Stimulated activated CD8-positive, alpha-beta memory T cell treated with anti-CD3 and anti-CD28 coated beads, Interleukin-12 subunit alpha, Interleukin-12 subunit beta, amount 100 ng/mL, for 24 hours (primary cell): ENCODE results near the gene SYT9.

Experiments
- DNase-seq: peaks from one replicate; pipeline ENCODE4 v3.0.0-alpha.2; 2020; ENCODE audit errors: extremely low read depth

Gene SYT9, protein sequence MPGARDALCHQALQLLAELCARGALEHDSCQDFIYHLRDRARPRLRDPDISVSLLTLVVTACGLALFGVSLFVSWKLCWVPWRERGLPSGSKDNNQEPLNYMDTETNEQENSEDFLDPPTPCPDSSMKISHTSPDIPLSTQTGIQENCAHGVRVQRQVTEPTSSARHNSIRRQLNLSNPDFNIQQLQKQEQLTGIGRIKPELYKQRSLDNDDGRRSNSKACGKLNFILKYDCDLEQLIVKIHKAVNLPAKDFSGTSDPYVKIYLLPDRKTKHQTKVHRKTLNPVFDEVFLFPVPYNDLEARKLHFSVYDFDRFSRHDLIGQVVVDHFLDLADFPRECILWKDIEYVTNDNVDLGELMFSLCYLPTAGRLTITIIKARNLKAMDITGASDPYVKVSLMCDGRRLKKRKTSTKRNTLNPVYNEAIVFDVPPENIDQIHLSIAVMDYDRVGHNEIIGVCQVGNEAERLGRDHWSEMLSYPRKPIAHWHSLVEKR

DNA sequence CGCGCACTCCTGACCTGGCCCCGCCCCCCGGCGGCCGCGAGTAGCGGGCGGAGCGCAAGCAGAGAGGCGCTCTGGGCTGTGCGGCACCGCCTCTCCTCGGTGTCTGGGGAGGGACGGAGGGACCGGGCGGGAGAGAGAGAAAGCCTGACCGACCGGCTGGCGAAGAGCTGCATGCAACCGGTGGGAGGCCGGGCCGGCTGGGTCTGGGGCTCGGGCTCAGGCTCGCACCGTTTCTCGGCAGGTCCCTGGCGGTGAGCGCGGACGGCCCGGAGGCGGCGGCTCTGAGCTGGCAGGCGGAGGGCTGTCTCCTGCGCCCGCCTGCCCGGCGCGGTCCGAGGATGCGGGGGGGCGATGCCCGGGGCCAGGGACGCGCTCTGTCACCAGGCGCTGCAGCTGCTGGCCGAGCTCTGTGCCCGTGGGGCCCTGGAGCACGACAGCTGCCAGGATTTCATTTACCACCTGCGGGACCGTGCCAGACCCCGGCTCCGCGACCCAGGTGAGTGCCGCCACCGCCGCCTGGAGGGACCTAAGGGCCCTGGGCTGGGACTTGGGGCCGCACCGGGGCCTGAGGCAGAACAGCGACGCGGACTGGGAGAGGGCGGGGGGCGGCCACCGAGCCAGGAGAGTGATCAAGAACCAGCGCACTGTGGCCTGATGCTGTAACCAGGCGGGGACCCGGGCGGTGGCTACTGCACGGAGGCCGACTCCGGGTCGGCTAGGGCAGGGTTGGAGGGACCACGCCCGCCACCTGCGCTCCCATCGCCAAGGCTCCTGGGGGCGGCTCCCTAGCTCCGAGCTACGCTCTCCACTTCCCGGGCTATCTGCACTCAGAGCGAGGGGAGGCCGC is at the start of gene SYT9:
SYT9 (plus strand) TSS at position 69 of the 847 bp plus-strand sequence; CDS start at position 352, 283 bp downstream.
- DNase-seq = no peak

DNA sequence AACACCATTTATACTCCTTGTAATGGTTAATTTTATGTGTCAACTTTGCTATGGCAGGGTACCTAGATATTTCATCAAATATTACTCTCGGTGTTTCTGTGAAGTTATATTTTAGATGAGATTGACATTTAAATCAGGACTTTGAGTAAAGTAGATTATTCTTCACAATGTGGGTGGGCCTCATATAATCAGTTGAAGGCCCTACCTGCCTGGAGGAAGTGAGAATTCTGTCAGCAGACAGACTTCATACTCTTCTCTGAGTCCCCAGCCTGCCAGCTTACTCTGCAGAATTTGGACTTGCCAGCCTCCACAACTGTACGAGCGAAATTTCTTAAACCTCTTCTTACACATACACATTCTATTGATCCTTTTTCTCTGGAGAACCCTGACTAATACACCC is 49.3 kb upstream of the SYT9 start:
- no peak for DNase-seq

DNA sequence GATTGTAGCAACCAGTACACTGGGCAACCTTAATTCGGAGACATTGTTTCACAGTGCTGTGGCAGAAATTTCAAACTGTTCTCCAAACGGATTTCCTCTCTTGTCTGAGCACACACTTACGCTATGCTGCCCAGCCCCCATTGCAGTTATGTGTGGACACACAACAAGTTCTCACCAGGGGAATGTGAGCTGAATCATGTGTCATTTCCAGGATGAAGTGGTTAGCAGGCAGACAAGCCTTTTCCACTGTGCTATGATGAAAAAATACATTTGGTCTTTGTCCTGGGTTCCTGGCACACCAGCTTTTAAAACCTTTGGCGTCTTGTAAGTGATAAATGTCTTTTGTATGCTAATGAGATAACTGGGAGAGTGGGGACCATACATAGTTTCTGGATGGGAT is 46.9 kb upstream of the SYT9 start:
- DNase-seq = no peak

DNA sequence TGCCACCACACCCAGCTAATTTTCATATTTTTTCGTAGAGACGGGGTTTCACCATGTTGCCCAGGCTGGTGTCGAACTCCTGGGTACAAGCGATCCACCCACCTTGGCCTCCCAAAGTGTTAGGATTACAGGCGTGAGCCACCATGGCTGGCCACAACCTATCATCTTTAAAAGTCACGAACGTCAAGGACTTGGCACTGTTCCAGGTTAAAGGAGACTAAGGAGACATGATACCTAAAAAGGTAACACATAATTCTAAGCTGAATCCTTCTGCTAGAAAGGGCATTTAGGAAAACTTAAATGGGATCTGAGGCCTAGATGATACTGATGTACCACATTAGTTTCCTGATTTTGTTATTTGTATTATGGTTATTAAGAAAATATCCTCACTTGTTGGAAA is 43.3 kb upstream of the SYT9 start:
- DNase-seq = no peak

DNA sequence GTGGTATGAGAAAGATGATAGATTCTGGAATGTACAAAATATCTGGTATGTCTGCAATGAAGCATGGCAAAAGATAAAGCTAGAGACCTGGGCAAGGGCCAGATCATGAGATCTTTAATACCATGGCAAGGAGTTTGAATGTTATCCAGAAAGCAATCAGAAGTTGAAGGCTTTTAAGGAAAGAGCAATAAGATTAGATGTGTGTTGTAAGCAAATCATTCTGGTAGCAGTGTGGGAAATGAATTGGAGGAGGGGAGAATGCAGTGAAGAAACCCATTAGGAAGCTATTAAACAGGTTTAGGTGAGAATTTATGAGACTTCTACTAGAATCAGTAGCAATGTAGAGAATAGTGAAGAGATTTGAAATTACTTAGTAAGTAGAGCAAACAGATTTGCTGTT is 32.2 kb upstream of the SYT9 start:
- no peak for DNase-seq

DNA sequence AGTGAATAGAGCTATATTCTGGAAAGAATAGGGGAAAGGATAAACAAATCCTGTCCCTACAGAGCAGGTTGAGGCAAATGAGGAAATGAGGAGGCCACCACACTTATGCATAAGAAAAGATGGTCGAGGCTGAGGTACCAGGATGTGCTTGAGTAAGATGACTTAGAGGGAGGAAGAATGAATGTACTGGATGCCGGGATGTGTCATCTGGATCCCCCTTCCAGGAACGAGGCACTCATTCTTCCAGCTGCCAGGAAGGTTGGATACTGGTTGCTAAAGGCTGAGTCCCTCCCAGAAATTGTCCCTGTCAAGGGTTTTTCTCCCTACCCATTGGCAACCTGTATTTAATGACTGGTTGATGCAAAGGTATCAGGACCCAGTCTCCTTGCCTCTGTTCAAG is 31.1 kb upstream of the SYT9 start:
- DNase-seq = no peak

DNA sequence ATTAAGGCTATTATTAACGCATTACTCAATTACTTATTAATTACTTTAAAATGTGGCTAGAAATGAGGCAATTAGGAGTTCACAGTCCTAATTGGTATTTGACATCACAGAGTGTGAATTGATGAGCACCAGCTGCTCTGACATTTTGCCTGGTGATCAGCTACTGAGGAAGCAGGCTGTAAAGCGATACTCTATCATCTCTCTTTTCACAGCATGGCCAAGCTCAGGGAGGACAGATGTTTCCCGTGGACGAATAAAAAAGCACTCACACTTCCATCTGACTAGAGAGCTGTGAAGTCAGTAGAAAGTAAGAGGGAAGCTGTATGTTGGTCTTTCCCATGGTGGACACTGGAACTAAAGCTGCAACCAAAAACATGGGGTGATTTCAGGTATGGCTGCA is 29.1 kb upstream of the SYT9 start:
- no peak for DNase-seq

DNA sequence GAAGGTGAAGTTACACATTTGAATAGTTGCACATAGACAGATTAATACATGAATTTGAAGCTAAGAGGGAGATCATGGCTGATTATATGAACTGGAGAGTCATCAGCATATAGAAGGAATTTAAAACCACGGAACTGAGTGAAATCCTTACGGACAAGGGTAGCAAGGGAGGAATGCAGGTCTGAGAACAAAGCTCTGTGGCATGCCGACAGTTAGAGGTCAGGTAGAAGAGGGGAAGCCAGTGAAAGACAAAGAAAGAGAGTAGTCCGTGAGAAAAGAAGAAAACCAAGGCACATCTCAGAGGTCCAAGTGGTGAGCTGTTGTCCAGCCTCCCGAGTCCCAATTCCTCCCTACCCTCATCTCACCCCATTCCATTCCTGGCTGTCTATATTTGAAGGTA is 11.8 kb upstream of the SYT9 start:
- no peak for DNase-seq

DNA sequence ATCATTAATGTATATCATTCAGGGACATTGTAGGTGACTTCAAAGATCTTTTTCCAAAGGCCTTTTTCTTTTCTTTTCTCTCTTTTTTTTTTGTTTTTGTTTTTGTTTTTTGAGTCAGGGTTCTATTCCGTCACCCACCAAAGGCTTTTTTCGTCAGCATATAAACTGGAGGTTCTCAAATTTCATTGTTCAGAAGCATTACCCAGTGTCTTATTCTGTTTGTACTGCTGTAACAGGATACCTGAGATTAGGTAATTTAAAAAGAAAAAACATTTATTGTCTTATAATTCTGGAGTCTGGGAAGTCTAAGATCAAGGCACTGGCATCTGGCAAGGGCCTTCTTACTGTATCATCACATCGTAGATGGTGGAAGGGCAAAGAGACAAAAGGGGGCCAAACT is 6.4 kb upstream of the SYT9 start:
- no peak for DNase-seq

DNA sequence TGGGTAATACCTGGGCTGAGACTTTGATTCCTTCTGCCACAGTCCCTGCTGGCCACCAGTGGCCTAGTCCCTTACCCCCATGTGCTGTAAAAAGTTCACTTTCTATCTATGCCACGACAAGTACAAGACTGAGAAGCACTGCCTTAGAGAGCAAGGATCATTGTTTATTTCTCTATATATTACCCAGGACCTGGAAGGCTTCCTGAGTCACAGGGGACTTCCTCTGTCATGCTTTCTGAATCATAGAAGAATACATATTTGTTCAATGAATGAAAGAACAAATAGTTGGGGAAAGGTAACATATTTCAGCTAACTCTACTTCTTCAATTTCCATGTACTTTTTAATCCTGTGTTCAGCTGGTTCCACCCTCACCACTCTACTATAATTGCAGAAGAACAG is 5.5 kb upstream of the SYT9 start:
- no peak for DNase-seq

DNA sequence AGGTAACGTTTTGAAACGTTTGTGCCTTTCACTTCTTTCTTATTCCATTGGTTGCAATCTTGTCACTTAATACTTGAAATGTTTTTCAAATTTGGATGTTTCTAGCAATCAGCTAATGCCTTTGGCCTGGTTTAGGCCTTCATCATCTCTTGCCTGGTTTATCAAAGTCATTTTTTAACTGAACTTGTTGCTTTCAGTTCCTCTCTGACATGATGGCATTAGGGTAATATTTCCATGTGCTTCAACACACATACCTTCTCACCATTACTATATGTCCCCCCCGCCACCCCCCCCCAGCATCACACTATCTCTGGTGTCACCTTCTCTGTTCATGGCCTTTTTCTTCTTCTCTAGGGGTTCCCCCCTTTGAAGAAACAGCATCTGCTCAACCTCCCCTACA is 1.5 kb upstream of the SYT9 start:
- DNase-seq = no peak

DNA sequence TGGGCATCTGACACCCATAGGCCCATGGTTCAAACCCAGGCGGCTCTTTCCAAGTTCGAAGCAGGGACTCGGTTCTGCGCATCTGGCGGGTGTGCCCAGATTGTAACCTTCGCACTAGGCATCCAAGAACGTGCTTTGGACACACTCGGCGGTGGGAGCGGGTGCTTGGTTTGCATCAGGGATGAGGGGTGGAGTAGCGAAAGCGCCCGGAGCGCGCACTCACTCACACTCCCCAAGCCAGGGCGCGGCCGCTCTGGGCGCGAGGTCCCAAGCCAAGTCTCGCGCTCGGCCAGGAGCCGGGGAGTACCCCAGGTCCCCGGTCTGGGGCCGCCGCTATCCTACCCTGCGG is 243 bp upstream of the SYT9 start:
- DNase-seq = no peak

DNA sequence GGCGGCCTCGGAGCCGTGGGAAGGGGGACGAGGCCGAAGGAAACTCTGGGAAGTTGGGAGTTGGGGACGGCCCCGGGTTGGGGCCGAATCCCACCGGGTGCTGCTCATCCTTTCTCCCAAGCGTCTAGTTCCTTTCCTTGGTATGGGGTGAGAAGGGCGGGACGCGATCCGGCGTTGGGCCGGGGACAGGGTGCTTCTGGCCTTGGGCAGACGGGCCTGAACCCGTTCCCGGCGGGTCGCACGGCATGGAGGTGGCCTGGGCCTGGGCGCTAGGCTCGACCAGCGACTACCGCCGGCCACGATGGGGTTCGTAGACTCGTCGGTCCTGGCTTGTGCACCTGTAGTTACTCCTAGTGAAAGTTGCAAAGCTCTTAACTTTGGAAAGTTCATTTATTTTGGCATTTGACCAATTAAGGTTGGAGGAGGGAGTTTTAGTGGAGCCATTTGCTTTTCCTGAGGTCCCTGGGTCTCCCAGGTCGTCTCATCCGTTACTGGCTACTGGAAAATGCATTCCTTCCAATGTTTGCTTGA is 1.0 kb downstream of the SYT9 start:
- DNase-seq = no peak

DNA sequence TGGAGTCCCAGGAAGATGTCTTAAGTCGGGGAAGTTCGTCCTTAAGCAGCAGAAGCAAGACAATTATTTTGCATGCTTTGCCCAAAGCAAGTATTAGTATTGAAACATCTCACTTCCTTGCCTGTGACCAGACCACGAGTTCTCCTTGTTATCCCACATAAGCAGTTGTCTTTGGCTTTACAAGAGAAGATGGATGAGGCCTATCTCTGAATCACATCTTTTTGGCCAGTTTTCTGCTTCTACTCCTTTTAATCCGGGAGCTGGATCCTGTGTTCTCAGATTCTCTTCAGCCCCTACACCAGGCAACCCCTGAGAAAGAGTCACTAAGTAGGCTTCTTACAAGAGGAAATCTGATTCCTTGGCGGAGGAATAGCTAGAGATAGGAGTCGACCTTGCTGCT is 2.1 kb downstream of the SYT9 start:
- DNase-seq = no peak

DNA sequence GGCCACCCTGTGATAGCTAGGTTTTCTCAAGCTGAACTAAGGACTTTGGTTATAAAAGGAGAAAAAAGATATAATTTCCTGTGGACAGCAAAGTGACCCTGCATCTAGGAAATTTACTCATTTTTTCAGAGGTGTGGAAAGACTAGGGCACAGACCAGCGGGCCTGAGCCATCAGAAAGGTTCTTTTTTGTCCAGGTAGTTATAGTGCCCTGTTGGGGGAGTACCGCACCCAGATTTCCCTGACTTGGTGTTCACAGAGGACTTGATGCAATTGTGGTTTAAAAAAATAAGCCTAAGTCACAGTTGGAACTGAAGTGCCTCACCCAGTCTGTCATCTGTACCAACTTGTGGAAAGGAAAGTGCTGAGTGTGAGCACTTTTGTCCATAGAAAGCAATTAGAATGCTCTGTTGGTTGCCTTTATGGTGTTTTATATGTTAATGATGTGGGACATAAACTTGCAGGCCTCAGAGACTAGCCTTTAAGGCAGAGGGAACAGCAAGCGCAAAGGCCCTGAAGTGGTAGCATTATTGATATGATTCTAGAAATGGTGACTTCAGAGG is 3.1 kb downstream of the SYT9 start:
- DNase-seq = no peak

DNA sequence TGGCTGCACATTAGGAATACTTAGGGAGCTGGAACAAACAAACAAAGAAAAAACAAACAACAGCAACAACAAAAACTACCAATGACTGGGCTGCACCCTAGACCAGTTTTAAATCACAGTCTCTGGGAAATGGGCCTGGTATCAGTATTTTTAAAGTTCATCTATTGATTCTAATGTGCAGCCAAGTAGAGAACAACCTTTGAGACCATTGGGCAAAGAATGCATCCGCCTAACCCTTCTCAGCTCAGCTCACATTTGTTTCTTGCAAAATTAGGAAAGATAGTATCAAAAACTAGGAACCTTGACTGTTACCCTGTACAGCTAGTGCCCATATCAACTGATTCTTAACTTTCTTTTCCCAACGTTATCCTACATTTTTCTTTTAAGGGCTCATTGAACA is 5.2 kb downstream of the SYT9 start:
- DNase-seq = no peak

DNA sequence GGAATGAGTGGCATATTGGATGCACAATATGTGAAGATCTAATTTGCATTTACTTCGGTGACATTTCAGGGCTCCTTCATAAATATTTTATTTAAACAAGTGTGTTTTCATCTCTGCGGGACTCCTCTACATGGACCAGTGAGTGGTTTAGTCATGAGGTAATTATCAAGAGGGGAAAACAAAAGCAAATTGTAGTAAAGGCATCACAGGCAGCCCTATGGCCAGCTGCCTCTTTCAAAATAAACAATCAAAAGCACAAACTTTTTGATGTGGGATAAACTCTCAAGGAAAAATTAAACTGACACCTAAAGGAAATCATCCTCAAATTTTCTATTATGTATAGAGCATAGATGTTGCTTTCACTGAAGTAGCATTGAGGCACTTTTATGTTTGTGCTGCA is 6.0 kb downstream of the SYT9 start:
- DNase-seq = no peak

DNA sequence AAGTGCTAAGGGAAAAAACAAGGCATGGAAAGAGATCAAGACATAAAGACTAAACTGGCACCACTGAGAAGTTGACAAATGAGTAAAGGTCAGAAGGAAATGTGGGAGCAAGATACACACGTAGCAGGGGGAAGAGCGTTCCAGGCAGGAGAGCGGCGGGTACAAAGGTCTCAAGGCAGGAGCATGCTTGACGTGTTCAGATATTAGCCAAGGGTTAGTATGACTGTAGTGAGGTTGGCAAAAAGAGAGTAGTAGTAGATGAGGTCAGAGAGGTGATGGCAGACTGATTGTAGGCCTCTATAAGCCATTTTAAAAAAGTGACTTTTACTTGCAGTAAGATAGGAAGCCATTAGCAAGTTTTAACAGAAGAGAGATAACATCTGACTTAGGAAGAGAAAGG is 9.9 kb downstream of the SYT9 start:
- DNase-seq = no peak

DNA sequence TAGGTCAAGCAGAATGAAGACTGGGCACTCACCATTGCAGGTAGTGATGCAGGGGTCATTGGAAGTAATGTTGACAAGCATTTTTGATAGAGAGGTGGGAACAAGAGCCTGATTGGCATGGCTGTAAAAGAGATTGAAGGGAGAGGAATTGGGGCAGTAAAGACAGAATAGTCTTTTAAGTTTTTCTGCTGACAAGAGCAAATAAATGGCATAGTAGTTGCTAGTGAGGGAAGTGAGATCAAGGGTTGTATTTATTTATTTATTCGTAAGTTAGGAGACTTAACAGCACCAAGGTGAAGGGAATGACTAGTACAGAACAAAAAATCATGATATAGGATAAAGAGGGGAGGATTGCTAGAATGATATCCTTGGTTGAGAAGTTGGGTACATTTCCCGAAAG is 11.0 kb downstream of the SYT9 start:
- no peak for DNase-seq

DNA sequence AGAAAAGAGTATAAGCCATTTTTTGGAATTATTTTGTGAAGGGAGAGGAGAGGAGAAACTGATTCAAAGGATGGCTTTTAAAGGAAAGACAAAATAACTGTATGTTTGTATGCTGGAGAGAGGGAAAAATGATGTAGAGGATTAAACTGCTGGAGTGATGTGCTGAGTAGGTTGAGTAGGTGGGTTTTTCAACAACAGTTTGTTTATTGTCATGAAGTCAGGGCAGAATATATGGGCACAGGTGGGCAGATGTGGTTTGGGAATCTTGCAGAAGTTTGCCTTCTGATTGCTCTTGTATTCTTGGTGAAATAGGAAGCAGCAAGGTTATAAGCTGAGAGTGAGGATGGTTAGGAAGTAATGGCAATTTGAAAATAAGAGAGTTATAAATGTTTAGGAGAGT is 12.1 kb downstream of the SYT9 start:
- no peak for DNase-seq

DNA sequence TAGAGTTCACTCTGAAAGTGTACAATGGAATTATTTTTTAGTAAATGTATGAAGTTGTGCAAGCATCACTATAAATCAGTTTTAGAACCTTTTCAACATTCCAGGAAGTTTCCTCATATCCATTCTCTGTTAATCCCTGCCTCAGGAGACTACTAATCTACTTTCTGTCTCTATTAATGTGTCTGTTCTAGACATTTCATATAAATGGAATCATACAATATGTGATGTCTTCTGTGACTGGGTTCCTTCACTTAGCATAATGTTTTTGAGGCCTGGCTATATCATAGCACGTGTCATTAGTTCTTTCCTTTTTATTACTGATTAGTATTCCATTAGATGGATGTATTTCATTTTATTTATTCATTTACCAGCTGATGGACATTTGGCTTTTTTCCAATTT is 17.1 kb downstream of the SYT9 start:
- DNase-seq = no peak

DNA sequence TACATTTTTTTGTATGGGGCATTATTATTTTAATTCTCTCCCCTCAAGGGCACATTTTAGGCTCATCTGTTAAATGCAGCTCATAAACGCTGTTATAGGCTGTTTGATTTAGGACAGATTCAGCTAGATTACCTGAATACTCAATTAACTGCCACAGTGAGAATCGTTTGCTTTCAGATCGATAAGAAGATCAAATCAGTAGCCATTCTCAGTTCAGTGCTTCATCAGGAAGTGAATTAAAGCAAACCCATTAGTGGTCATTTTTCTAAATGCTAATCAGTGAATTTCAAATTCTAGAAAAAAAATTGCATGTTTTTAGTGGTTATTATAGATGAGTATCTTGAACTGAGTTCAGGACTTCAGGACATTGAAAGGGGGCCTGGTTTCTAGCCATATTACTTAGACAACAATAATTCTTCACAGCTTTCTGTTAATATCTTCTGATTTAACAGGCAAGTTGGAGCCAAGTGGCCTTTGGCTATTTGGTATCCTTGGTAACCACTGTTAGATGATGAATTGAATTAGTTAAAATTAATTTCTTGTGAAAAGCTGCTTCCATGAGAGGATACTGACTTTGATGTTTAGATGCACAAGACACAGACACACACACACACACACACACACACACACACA is 18.6 kb downstream of the SYT9 start:
- DNase-seq = no peak
